Measurements from ENCODE around the gene METTL1. TPM values are rescaled to one million over a fixed set of nuclear protein-coding genes. Genes with fewer than 3 reads are reported as not detected.

The METTL1 gene
- total RNA-seq, 1 donor from 2014 or later = 40.7 TPM

- ChIA-PET CTCF (interaction anchor here (1.1 to 1.4 kb wide), 2 partner anchors 19 to 21 kb away, joined by 3 read pairs; no protein-coding TSS in a partner anchor), POLR2A (interaction anchor here (1.3 kb wide), 1 partner anchor 10 kb away, joined by 4 read pairs; the partner anchor contains the start of genes EEF1AKMT3 and METTL1)
- Mint-ChIP-seq H3K9me3 (no peaks in the 10 kb centered on the region), H3K27me3 (peaks cover 13% of the 10 kb centered on the region), H3K4me1 (peaks cover 47% of the 10 kb centered on the region), H3K36me3 (ENCODE audit: low read depth) (peaks cover 32% of the 10 kb centered on the region), H3K4me3 (no peak overlapping the region), H3K27ac (no peak overlapping the region)
- no peak for DNase-seq
- no peak for ATAC-seq (ENCODE audit: low read depth)
- intact Hi-C loops (cut with micrococcal nuclease) = no loop called here
- TF ChIP-seq, protein P1, sequence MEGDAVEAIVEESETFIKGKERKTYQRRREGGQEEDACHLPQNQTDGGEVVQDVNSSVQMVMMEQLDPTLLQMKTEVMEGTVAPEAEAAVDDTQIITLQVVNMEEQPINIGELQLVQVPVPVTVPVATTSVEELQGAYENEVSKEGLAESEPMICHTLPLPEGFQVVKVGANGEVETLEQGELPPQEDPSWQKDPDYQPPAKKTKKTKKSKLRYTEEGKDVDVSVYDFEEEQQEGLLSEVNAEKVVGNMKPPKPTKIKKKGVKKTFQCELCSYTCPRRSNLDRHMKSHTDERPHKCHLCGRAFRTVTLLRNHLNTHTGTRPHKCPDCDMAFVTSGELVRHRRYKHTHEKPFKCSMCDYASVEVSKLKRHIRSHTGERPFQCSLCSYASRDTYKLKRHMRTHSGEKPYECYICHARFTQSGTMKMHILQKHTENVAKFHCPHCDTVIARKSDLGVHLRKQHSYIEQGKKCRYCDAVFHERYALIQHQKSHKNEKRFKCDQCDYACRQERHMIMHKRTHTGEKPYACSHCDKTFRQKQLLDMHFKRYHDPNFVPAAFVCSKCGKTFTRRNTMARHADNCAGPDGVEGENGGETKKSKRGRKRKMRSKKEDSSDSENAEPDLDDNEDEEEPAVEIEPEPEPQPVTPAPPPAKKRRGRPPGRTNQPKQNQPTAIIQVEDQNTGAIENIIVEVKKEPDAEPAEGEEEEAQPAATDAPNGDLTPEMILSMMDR (IDR thresholded peaks at IDR 0.05) = no peak
These were observed 9.4 kb downstream of the METTL1 start for GRCh38 chr12:57762463-57762862.

- Mint-ChIP-seq H3K27me3 (peaks cover 8% of the 10 kb centered on the region), H3K36me3 (ENCODE audit: low read depth) (peaks cover 37% of the 10 kb centered on the region), H3K4me3 (no peak overlapping the region), H3K4me1 (peaks cover 48% of the 10 kb centered on the region), H3K27ac (no peak overlapping the region), H3K9me3 (no peaks in the 10 kb centered on the region)
- ChIA-PET CTCF (interaction anchor here (1.1 to 1.4 kb wide), 2 partner anchors 20 kb away, joined by 3 read pairs; no protein-coding TSS in a partner anchor), POLR2A (no interaction called here)
- no peak for DNase-seq
- no peak for ATAC-seq (ENCODE audit: low read depth)
- TF ChIP-seq, protein P1 (IDR thresholded peaks at IDR 0.05) = no peak
- intact Hi-C loops (cut with micrococcal nuclease) = no loop called here
These were observed 10.4 kb downstream of the METTL1 start for GRCh38 chr12:57761391-57761998.

DNA sequence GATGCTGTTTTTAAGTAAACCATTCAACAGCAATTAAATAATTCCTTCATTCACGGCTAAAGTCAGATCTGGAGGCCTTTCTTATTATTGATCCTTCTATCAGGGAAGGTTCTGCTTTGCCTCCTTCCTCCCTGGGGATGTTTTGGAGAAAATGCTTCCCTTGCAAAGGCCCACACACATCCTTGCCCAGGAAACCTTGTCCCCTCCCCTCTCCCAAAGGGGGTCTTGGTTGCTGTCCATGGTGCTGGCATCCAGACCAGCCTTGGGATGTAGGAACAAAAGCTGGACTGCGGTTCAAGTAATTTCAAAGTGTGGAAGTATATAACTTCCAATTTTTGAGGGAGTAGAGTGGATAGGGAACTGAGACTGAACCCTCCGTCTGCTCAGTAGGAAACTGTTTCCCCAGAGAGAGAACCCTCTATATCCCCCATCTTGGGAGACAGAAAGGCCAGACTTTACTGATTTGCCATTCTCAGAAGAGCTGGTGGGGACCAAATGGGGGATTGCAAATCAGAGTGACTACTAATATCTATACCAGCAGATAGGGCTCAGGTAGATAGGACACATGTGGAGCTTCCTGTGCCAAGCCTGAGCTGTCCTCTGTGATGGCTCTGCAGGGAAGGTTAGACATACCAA is 11.4 kb downstream of the METTL1 start:
- TF ChIP-seq, protein P1 (IDR thresholded peaks at IDR 0.05) = no peak
- Mint-ChIP-seq H3K4me1 (peaks cover 45% of the 10 kb centered on the region), H3K27me3 (peaks cover 4% of the 10 kb centered on the region), H3K4me3 (no peak overlapping the region), H3K27ac (no peak overlapping the region), H3K36me3 (ENCODE audit: low read depth) (peaks cover 41% of the 10 kb centered on the region), H3K9me3 (no peaks in the 10 kb centered on the region)
- intact Hi-C loops (cut with micrococcal nuclease) = no loop called here
- DNase-seq = no peak
- CTCF ChIA-PET = interaction anchor here (0.6 to 2.6 kb wide), 3 partner anchors 19 to 282 kb away, joined by 3 to 8 read pairs (median 3); no protein-coding TSS in a partner anchor
- POLR2A ChIA-PET = interaction anchor here (1.4 kb wide), 1 partner anchor 12 kb away, joined by 4 read pairs; the partner anchor contains the start of genes EEF1AKMT3 and METTL1
- ATAC-seq (ENCODE audit: low read depth) = no peak

- DNase-seq (no peak), ATAC-seq (ENCODE audit: low read depth) (no peak)
- H3K36me3 Mint-ChIP-seq (ENCODE audit: low read depth) = peaks cover 44% of the 10 kb centered on the region
These were observed 12.4 kb downstream of the METTL1 start for GRCh38 chr12:57759360-57759980.

More at GRCh38 chr12:57759360-57759980, 12.4 kb downstream of the METTL1 start:
- ChIA-PET POLR2A (interaction anchor here (0.6 to 1.4 kb wide), 3 partner anchors 13 to 1049 kb away, joined by 3 to 6 read pairs (median 4); partner anchors contain the start of genes EEF1AKMT3 and METTL1), CTCF (interaction anchor here (1.0 to 2.6 kb wide), 6 partner anchors 8 to 145 kb away, joined by 3 to 9 read pairs (median 4); partner anchors contain the start of gene TSFM)
- Mint-ChIP-seq H3K4me3 (no peak overlapping the region), H3K4me1 (peaks cover 39% of the 10 kb centered on the region), H3K27ac (no peak overlapping the region), H3K9me3 (no peaks in the 10 kb centered on the region), H3K27me3 (peaks cover 3% of the 10 kb centered on the region)
- intact Hi-C loops (cut with micrococcal nuclease) = no loop called here
- TF ChIP-seq, protein P1 (IDR thresholded peaks at IDR 0.05) = no peak

Data from activated B cell treated with CpG ODN at 0.5 μM for 24 hours (primary cell).